IMR-90 (cell line): ENCODE results near the gene SMIM12.

ENCODE experiments used
- BHLHE40 ChIP-seq: fragments of 150-350 bp; IDR thresholded peaks from 2 replicates; pipeline ENCODE4 v1.6.1; 2016; ENCODE audit warnings: mild to moderate bottlenecking, low read depth, low read length
- CHD1 ChIP-seq: IDR thresholded peaks from 2 replicates; pipeline ENCODE4 v1.6.1; 2012; ENCODE audit warnings: low read depth, low read length, improper control_type of control experiment
- FOS ChIP-seq: fragments of 150-350 bp; IDR thresholded peaks from 2 replicates; pipeline ENCODE4 v1.6.1; 2016; ENCODE audit warnings: low read depth, low read length
- MXI1 ChIP-seq: IDR thresholded peaks from 2 replicates; pipeline ENCODE4 v1.6.1; 2012; ENCODE audit warnings: low read depth, mild to moderate bottlenecking, low read length, moderate library complexity, borderline replicate concordance
- POLR2A ChIP-seq: IDR thresholded peaks from 2 replicates; pipeline ENCODE4 v1.6.1; 2012; ENCODE audit warnings: mild to moderate bottlenecking, low read depth, low read length
- RAD21 ChIP-seq: IDR thresholded peaks from 2 replicates; pipeline ENCODE4 v1.6.1; 2012; ENCODE audit warnings: low read length, improper control_type of control experiment
- RFX5 ChIP-seq: IDR thresholded peaks from 2 replicates; pipeline ENCODE4 v1.8.0; 2012; ENCODE audit warnings: low read depth, mild to moderate bottlenecking, low read length, moderate library complexity
- SMC3 ChIP-seq: fragments of 150-350 bp; IDR thresholded peaks from 2 replicates; pipeline ENCODE4 v1.6.1; 2016; ENCODE audit warnings: low read depth, mild to moderate bottlenecking, antibody characterized with exemption, low read length, moderate library complexity
- TF ChIP-seq, protein P1 (sequence below): conservative IDR thresholded peaks from 2 replicates; pipeline ENCODE4 v1.5.1; 2012; ENCODE audit warnings: mild to moderate bottlenecking, low read depth, low read length, improper control_type of control experiment
- TF ChIP-seq, protein P2 (sequence below): fragments of 150-350 bp; IDR thresholded peaks from 2 replicates; pipeline ENCODE4 v1.6.1; 2017; ENCODE audit warnings: mild to moderate bottlenecking, antibody characterized with exemption, low read length, low read depth

DNA sequence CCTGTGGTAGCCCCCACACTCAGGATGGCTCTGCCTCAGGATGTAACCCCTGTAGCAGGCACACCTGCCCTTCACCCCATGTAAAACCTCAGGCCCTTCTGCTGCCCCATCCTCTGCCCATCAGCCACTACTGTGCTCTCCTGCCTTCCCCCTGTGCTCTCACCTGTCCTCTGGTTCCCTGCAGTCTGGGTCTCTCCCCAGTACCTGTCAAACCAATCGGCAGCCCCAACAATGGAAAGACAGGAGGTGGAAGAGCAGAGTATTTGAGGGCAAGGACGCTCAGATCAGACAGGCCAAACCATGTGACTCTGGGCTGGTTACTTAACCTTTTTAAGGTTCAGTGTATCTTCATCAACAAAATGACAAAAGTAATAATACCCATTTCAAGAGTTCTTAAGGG is 30.9 kb downstream of the SMIM12 start:
- TF ChIP-seq POLR2A (no peak), RAD21 (no peak), FOS (no peak), BHLHE40 (no peak), MXI1 (no peak), RFX5 (no peak), SMC3 (no peak), CHD1 (no peak)
- TF ChIP-seq, protein P1, sequence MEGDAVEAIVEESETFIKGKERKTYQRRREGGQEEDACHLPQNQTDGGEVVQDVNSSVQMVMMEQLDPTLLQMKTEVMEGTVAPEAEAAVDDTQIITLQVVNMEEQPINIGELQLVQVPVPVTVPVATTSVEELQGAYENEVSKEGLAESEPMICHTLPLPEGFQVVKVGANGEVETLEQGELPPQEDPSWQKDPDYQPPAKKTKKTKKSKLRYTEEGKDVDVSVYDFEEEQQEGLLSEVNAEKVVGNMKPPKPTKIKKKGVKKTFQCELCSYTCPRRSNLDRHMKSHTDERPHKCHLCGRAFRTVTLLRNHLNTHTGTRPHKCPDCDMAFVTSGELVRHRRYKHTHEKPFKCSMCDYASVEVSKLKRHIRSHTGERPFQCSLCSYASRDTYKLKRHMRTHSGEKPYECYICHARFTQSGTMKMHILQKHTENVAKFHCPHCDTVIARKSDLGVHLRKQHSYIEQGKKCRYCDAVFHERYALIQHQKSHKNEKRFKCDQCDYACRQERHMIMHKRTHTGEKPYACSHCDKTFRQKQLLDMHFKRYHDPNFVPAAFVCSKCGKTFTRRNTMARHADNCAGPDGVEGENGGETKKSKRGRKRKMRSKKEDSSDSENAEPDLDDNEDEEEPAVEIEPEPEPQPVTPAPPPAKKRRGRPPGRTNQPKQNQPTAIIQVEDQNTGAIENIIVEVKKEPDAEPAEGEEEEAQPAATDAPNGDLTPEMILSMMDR = no peak
- TF ChIP-seq, protein P2, sequence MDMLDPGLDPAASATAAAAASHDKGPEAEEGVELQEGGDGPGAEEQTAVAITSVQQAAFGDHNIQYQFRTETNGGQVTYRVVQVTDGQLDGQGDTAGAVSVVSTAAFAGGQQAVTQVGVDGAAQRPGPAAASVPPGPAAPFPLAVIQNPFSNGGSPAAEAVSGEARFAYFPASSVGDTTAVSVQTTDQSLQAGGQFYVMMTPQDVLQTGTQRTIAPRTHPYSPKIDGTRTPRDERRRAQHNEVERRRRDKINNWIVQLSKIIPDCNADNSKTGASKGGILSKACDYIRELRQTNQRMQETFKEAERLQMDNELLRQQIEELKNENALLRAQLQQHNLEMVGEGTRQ = no peak
